ENCODE data around the gene CD36. TPM values are rescaled to one million over a fixed set of nuclear protein-coding genes. Genes with fewer than 3 reads are reported as not detected.

Gene CD36
- total and polyA plus RNA-seq, 10 of the 15 experiments (the other 5 are each of a cell fraction or from before 2014, with no cell fraction given): 0.20 to 283 (median 172) TPM

DNA sequence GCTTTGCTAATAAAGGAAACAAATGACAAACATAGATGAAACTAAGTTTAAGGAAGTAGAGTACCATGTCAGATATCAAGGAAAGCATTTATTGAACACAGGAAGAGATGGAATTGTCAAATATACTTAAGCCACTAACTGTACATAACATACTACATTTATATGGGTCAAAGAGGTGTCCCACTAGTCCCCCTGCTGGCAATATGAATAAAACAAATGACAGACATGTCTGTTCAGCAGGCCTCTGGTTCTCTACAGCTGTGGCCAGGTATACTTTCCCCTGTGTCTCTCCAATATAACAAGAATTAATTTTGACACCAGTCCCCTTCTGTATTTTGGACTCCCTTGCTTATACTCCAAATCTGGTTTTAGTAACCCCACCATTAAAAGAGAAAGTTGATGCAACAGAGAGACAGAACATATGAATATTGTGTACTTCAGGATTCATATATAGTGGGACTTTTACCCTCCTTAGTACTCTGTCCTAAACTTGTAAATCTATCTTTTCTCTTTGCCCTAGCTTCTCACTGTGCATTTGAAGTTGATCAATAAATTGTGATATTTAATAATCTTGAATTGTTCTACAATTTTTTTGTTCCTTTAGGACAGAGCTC, 42.9 kb downstream of the CD36 start (continued):
- TF ChIP-seq, protein P1, sequence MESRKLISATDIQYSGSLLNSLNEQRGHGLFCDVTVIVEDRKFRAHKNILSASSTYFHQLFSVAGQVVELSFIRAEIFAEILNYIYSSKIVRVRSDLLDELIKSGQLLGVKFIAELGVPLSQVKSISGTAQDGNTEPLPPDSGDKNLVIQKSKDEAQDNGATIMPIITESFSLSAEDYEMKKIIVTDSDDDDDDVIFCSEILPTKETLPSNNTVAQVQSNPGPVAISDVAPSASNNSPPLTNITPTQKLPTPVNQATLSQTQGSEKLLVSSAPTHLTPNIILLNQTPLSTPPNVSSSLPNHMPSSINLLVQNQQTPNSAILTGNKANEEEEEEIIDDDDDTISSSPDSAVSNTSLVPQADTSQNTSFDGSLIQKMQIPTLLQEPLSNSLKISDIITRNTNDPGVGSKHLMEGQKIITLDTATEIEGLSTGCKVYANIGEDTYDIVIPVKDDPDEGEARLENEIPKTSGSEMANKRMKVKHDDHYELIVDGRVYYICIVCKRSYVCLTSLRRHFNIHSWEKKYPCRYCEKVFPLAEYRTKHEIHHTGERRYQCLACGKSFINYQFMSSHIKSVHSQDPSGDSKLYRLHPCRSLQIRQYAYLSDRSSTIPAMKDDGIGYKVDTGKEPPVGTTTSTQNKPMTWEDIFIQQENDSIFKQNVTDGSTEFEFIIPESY (IDR thresholded peaks at IDR 0.05): no peak
- TF ChIP-seq KLF5 (IDR thresholded peaks at IDR 0.05; ENCODE audit: partially characterized antibody) (no peak), HDAC2 (IDR thresholded peaks at IDR 0.05) (no peak), FOXK2 (IDR thresholded peaks at IDR 0.05) (no peak), POU2F2 (IDR thresholded peaks at IDR 0.05; ENCODE audit: borderline replicate concordance, low read depth, low read length) (no peak), EGR1 (IDR thresholded peaks at IDR 0.05; ENCODE audit: borderline replicate concordance in 1 of 2, low read depth in 2 of 2, low read length in 2 of 2) (no peak), RAD21 (IDR thresholded peaks at IDR 0.05; ENCODE audit: insufficient read depth, low read depth, low read length) (peak; percentile 32), TCF12 (IDR thresholded peaks at IDR 0.05; ENCODE audit: low read depth, low read length) (no peak), PAX8 (IDR thresholded peaks at IDR 0.05) (no peak), SMC3 (IDR thresholded peaks at IDR 0.05; ENCODE audit: borderline replicate concordance, low read length) (peak; percentile 22; the same call in 1 of the 2 replicates), SREBF2 (IDR thresholded peaks at IDR 0.05; ENCODE audit: low read length) (no peak), EP300 (IDR thresholded peaks at IDR 0.05; ENCODE audit: borderline replicate concordance in 1 of 2, control insufficient read depth in 1 of 2, low read depth in 2 of 2, low read length in 2 of 2) (no peak), SMAD5 (IDR thresholded peaks at IDR 0.05; ENCODE audit: low read depth) (no peak), RBBP5 (conservative IDR thresholded peaks at IDR 0.05) (no peak), CHD2 (IDR thresholded peaks at IDR 0.05; ENCODE audit: borderline replicate concordance, low read depth, low read length) (no peak), CEBPB (IDR thresholded peaks at IDR 0.05; ENCODE audit: borderline replicate concordance in 1 of 2, low read depth in 2 of 2, low read length in 2 of 2) (no peak)
- TF ChIP-seq, protein P2, sequence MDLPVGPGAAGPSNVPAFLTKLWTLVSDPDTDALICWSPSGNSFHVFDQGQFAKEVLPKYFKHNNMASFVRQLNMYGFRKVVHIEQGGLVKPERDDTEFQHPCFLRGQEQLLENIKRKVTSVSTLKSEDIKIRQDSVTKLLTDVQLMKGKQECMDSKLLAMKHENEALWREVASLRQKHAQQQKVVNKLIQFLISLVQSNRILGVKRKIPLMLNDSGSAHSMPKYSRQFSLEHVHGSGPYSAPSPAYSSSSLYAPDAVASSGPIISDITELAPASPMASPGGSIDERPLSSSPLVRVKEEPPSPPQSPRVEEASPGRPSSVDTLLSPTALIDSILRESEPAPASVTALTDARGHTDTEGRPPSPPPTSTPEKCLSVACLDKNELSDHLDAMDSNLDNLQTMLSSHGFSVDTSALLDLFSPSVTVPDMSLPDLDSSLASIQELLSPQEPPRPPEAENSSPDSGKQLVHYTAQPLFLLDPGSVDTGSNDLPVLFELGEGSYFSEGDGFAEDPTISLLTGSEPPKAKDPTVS (IDR thresholded peaks at IDR 0.05; ENCODE audit: low read depth, low read length): no peak
- TF ChIP-seq, protein P3, sequence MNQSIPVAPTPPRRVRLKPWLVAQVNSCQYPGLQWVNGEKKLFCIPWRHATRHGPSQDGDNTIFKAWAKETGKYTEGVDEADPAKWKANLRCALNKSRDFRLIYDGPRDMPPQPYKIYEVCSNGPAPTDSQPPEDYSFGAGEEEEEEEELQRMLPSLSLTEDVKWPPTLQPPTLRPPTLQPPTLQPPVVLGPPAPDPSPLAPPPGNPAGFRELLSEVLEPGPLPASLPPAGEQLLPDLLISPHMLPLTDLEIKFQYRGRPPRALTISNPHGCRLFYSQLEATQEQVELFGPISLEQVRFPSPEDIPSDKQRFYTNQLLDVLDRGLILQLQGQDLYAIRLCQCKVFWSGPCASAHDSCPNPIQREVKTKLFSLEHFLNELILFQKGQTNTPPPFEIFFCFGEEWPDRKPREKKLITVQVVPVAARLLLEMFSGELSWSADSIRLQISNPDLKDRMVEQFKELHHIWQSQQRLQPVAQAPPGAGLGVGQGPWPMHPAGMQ (IDR thresholded peaks at IDR 0.05; ENCODE audit: borderline replicate concordance): no peak
